NCI-H2227 treated with DMSO at 0.1 percent for 48 hours (cell line): ENCODE data around the gene BTRC.
"Not testable (repeated sequence)": the region's sequence is repeated elsewhere in the genome, so short reads cannot be mapped to it uniquely, and the experiment has no call there.

Experiments used
- DNase-seq: peaks from one replicate; lab custom pipeline; 2025; lab: John Stamatoyannopoulos, UW

Gene BTRC

GRCh38 chr10:101585841-101586240 is 231.9 kb downstream of the BTRC start:
- no peak for DNase-seq

GRCh38 chr10:101587725-101588653 is 234.0 kb downstream of the BTRC start, which contains the start of the genes DPCD and POLL:
Gene DPCD, plus strand, starts transcription at chr10:101588321. Its CDS starts 16 bp downstream, at chr10:101588337.
Gene POLL, minus strand, starts transcription at chr10:101588257. Its CDS starts 897 bp downstream, at chr10:101587360.
- peak; percentile 76 for DNase-seq

GRCh38 chr10:101588879-101589278 is 234.9 kb downstream of the BTRC start:
- DNase-seq: no peak

- DNase-seq: not testable (repeated sequence)
Measured at GRCh38 chr10:101593331-101593730, 239.4 kb downstream of the BTRC start.

- no peak for DNase-seq
Measured at GRCh38 chr10:101595591-101596433, 241.8 kb downstream of the BTRC start.

GRCh38 chr10:101597091-101597900 is 243.3 kb downstream of the BTRC start:
- peak; percentile 35 for DNase-seq

- DNase-seq: no peak
Measured at GRCh38 chr10:101601541-101601940, 247.6 kb downstream of the BTRC start.

GRCh38 chr10:101602761-101603398 is 248.9 kb downstream of the BTRC start:
- DNase-seq: peak; percentile 60
